ENCODE results near the gene ZDHHC7.

GRCh38 chr16:84947996-84948850 is 63.1 kb downstream of the ZDHHC7 start:
- TF ChIP-seq EZH2phosphoT487 (IDR thresholded peaks at IDR 0.05; ENCODE audit: borderline replicate concordance, low read length) (no peak), CTCF (IDR thresholded peaks at IDR 0.05; ENCODE audit: low read depth, low read length, poor library complexity, severe bottlenecking) (no peak)

Data from DOHH2 (cell line).